HG02610 (cell line): ENCODE results near the gene ADSS1.

Experiments
- ATAC-seq: cut with Tn5 transposase; IDR thresholded peaks from one replicate; pipeline ENCODE4 v1.9.1; 2021; ENCODE audit warnings: mild to moderate bottlenecking, moderate library complexity; ENCODE audit not compliant: unreplicated experiment

Gene ADSS1

GRCh38 chr14:104731320-104732294 is 7.6 kb downstream of the ADSS1 start:
- ATAC-seq: no peak

GRCh38 chr14:104732355-104732804 is 8.4 kb downstream of the ADSS1 start:
- no peak for ATAC-seq

- no peak for ATAC-seq
Measured at GRCh38 chr14:104732931-104733681, 9.1 kb downstream of the ADSS1 start.

- no peak for ATAC-seq
Measured at GRCh38 chr14:104734051-104734587, 10.1 kb downstream of the ADSS1 start.

GRCh38 chr14:104734601-104734990 is 10.6 kb downstream of the ADSS1 start:
- ATAC-seq: no peak

- ATAC-seq: no peak
Measured at GRCh38 chr14:104734991-104735779, 11.2 kb downstream of the ADSS1 start.

GRCh38 chr14:104735830-104736642 is 12.0 kb downstream of the ADSS1 start:
- ATAC-seq: no peak

- ATAC-seq: no peak
Measured at GRCh38 chr14:104738375-104739019, 14.5 kb downstream of the ADSS1 start.

- ATAC-seq: no peak
Measured at GRCh38 chr14:104739026-104739425, 15.0 kb downstream of the ADSS1 start.

- no peak for ATAC-seq
Measured at GRCh38 chr14:104739546-104740516, 15.8 kb downstream of the ADSS1 start.

GRCh38 chr14:104741108-104741802 is 17.2 kb downstream of the ADSS1 start:
- no peak for ATAC-seq

GRCh38 chr14:104741803-104742251 is 17.8 kb downstream of the ADSS1 start:
- ATAC-seq: no peak

GRCh38 chr14:104742586-104743455 is 18.8 kb downstream of the ADSS1 start:
- ATAC-seq: no peak

GRCh38 chr14:104743461-104744380 is 19.7 kb downstream of the ADSS1 start:
- ATAC-seq: no peak

- ATAC-seq: no peak
Measured at GRCh38 chr14:104744484-104744883, 20.5 kb downstream of the ADSS1 start.
